CD4-positive, alpha-beta T cell treated with Interleukin-4 for 1 hour (primary cell): Measurements from ENCODE around the gene AK8.
"Not testable (repeated sequence)": the region's sequence is repeated elsewhere in the genome, so short reads cannot be mapped to it uniquely, and the experiment has no call there.

Experiments
- DNase-seq, 2 donors: peaks; one replicate each; pipeline ENCODE4 v3.0.0-alpha.2; 2020 to 2022

AK8 gene

GRCh38 chr9:132795511-132796303 lies 82.4 kb downstream of the AK8 start:
- no peak for DNase-seq

GRCh38 chr9:132794730-132795380 lies 83.2 kb downstream of the AK8 start:
- no peak for DNase-seq

- no peak for DNase-seq
Observed at GRCh38 chr9:132793606-132794580, 84.2 kb downstream of the AK8 start.

- DNase-seq: no peak
Observed at GRCh38 chr9:132792547-132792946, 85.5 kb downstream of the AK8 start.

GRCh38 chr9:132791699-132792240 lies 86.3 kb downstream of the AK8 start:
- DNase-seq: no peak

GRCh38 chr9:132789719-132790118 lies 88.4 kb downstream of the AK8 start:
- no peak for DNase-seq

- no peak for DNase-seq
Observed at GRCh38 chr9:132788378-132788777, 89.7 kb downstream of the AK8 start.

GRCh38 chr9:132787748-132788159 lies 90.3 kb downstream of the AK8 start:
- DNase-seq: no peak

- DNase-seq: no peak
Observed at GRCh38 chr9:132784286-132784830, 93.7 kb downstream of the AK8 start.

- DNase-seq: no peak
Observed at GRCh38 chr9:132783006-132783405, 95.1 kb downstream of the AK8 start.

- DNase-seq: no peak
Observed at GRCh38 chr9:132782037-132782436, 96.0 kb downstream of the AK8 start.

- no peak for DNase-seq
Observed at GRCh38 chr9:132780230-132781007, 97.7 kb downstream of the AK8 start.

- no peak for DNase-seq
Observed at GRCh38 chr9:132776891-132777290, 101.2 kb downstream of the AK8 start.

- no peak for DNase-seq
Observed at GRCh38 chr9:132776268-132776667, 101.8 kb downstream of the AK8 start.

- DNase-seq: no peak
Observed at GRCh38 chr9:132775720-132776119, 102.4 kb downstream of the AK8 start.

- no peak for DNase-seq
Observed at GRCh38 chr9:132774886-132775285, 103.2 kb downstream of the AK8 start.

- DNase-seq: no peak
Observed at GRCh38 chr9:132773764-132774339, 104.2 kb downstream of the AK8 start.

GRCh38 chr9:132773093-132773492 lies 105.0 kb downstream of the AK8 start:
- DNase-seq: no peak

GRCh38 chr9:132771752-132772151 lies 106.3 kb downstream of the AK8 start:
- DNase-seq: not testable (repeated sequence)

GRCh38 chr9:132770770-132771310 lies 107.2 kb downstream of the AK8 start:
- DNase-seq: no peak
